ENCODE data around the gene FRAS1.

DNA sequence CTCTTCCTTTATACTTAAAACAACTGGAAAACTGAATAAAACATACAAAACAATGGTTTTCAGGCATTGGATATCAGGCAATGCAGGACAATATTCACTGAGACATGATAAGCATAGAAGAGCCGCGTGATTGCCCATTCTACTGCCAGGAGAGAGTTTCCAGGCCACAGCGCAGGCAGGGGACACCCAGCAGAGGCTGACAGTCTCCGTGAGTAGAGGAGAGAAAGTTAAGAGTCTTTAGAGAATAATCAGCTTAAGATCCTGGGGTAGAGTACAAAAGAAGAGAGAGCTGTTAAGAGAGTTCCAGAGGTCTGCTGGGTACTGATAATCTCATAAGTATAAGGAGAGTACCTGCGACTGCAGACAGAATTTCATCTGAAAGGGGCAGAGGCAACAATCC, 18.4 kb upstream of the FRAS1 start:
- TF ChIP-seq SIN3A (IDR thresholded peaks at IDR 0.05; ENCODE audit: borderline replicate concordance, insufficient read depth, low read length), result no peak
- TF ChIP-seq, protein P1, sequence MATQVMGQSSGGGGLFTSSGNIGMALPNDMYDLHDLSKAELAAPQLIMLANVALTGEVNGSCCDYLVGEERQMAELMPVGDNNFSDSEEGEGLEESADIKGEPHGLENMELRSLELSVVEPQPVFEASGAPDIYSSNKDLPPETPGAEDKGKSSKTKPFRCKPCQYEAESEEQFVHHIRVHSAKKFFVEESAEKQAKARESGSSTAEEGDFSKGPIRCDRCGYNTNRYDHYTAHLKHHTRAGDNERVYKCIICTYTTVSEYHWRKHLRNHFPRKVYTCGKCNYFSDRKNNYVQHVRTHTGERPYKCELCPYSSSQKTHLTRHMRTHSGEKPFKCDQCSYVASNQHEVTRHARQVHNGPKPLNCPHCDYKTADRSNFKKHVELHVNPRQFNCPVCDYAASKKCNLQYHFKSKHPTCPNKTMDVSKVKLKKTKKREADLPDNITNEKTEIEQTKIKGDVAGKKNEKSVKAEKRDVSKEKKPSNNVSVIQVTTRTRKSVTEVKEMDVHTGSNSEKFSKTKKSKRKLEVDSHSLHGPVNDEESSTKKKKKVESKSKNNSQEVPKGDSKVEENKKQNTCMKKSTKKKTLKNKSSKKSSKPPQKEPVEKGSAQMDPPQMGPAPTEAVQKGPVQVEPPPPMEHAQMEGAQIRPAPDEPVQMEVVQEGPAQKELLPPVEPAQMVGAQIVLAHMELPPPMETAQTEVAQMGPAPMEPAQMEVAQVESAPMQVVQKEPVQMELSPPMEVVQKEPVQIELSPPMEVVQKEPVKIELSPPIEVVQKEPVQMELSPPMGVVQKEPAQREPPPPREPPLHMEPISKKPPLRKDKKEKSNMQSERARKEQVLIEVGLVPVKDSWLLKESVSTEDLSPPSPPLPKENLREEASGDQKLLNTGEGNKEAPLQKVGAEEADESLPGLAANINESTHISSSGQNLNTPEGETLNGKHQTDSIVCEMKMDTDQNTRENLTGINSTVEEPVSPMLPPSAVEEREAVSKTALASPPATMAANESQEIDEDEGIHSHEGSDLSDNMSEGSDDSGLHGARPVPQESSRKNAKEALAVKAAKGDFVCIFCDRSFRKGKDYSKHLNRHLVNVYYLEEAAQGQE (IDR thresholded peaks at IDR 0.05; ENCODE audit: insufficient read depth in 1 of 2, low read depth in 2 of 2, low read length in 2 of 2), result no peak
- no peak for TF ChIP-seq POLR2AphosphoS5 (IDR thresholded peaks at IDR 0.05; ENCODE audit: low read depth, low read length)
- no peak for TF ChIP-seq TAF1 (IDR thresholded peaks at IDR 0.05; ENCODE audit: borderline replicate concordance, insufficient read depth, low read length)
- no peak for TF ChIP-seq FOXP2 (optimal IDR thresholded peaks at IDR 0.05; ENCODE audit: borderline replicate concordance, extremely low read depth, extremely low read length, insufficient read depth)

All from PFSK-1 (cell line).